Esophagus squamous epithelium (tissue), 4 donors: ENCODE results near the gene PLBD1.

ENCODE experiments used
- CTCF ChIP-seq, 6 experiments: fragments of 450-650 bp in 4 of 6; fragments of 200-600 bp in 2 of 6; sonication (generic) in 2 of 6; IDR thresholded peaks; one replicate each; pipeline ENCODE4 v1.5.1; 2016 to 2019; ENCODE audit warnings: antibody characterized with exemption in 6 of 6, mild to moderate bottlenecking in 4 of 6, moderate library complexity in 4 of 6
- POLR2A ChIP-seq, 4 donors: fragments of 450-650 bp; IDR thresholded peaks; one replicate each; pipeline ENCODE4 v1.6.1; 2017; ENCODE audit warnings: antibody characterized with exemption in 4 of 4, mild to moderate bottlenecking in 4 of 4, moderate library complexity in 3 of 4

GRCh38 chr12:14471497-14471896 lies 96.2 kb downstream of the PLBD1 start:
- TF ChIP-seq CTCF (IDR thresholded peaks at IDR 0.05) (no peak), POLR2A (IDR thresholded peaks at IDR 0.05) (no peak)
